ENCODE measurements around the gene CMIP. TPM values are rescaled to one million over a fixed set of nuclear protein-coding genes. Genes with fewer than 3 reads are reported as not detected.
A peak's percentile ranks its signal among the peaks of the same experiment; 100 is the strongest.

CMIP gene
- total RNA-seq, 1 donor from 2014 or later: 6.6 TPM

- Histone ChIP-seq H3K27ac (no peak overlapping the region), H3K4me2 (no peak overlapping the region), H3K9ac (no peak overlapping the region), H3F3A (ENCODE audit: low read depth) (no peaks in the 10 kb centered on the region), H3K79me2 (ENCODE audit: low read depth) (no peaks in the 10 kb centered on the region), H3K4me3 (no peak overlapping the region), H3K4me1 (no peaks in the 10 kb centered on the region), H4K20me1 (ENCODE audit: low read depth) (peaks cover 8% of the 10 kb centered on the region), H3K36me3 (no peaks in the 10 kb centered on the region), H3K9me3 (ENCODE audit: low read depth) (no peaks in the 10 kb centered on the region), H2AFZ (replicated peaks) (no peak overlapping the region), H3K27me3 (no peaks in the 10 kb centered on the region)
- Mint-ChIP-seq H3K36me3 (peaks cover 20% of the 10 kb centered on the region), H3K4me1 (peaks cover 10% of the 10 kb centered on the region), H3K4me3 (no peak overlapping the region), H3K27me3 (ENCODE audit: insufficient read depth, low read depth) (peaks cover 3% of the 10 kb centered on the region), H3K27ac (no peak overlapping the region), H3K9me3 (no peaks in the 10 kb centered on the region)
- no peak for DNase-seq (ENCODE audit: low spot score)
- TF ChIP-seq EZH2phosphoT487 (IDR thresholded peaks at IDR 0.05) (no peak), EZH2 (IDR thresholded peaks at IDR 0.05) (no peak), CTCF (IDR thresholded peaks at IDR 0.05) (no peak)
Observed at GRCh38 chr16:81671738-81672597, 227.4 kb downstream of the CMIP start.

GRCh38 chr16:81673432-81673831 lies 228.8 kb downstream of the CMIP start:
- no peaks in the 10 kb centered on the region for H3K4me1 Mint-ChIP-seq
- no peaks in the 10 kb centered on the region for H3K9me3 Mint-ChIP-seq
- Histone ChIP-seq H3K9me3 (ENCODE audit: low read depth) (no peaks in the 10 kb centered on the region), H3K27ac (no peak overlapping the region), H3K36me3 (no peaks in the 10 kb centered on the region), H3K4me1 (no peaks in the 10 kb centered on the region), H3K4me2 (no peak overlapping the region), H3K9ac (no peak overlapping the region), H2AFZ (replicated peaks) (no peak overlapping the region), H4K20me1 (ENCODE audit: low read depth) (peaks cover 8% of the 10 kb centered on the region), H3F3A (ENCODE audit: low read depth) (no peaks in the 10 kb centered on the region), H3K4me3 (no peak overlapping the region), H3K79me2 (ENCODE audit: low read depth) (no peaks in the 10 kb centered on the region), H3K27me3 (no peaks in the 10 kb centered on the region)
- H3K27ac Mint-ChIP-seq: no peak overlapping the region
- peaks cover 2% of the 10 kb centered on the region for H3K27me3 Mint-ChIP-seq (ENCODE audit: insufficient read depth, low read depth)
- DNase-seq (ENCODE audit: low spot score): no peak
- TF ChIP-seq CTCF (IDR thresholded peaks at IDR 0.05): no peak
- no peak for TF ChIP-seq EZH2 (IDR thresholded peaks at IDR 0.05)
- TF ChIP-seq EZH2phosphoT487 (IDR thresholded peaks at IDR 0.05): no peak
- peaks cover 23% of the 10 kb centered on the region for H3K36me3 Mint-ChIP-seq
- no peak overlapping the region for H3K4me3 Mint-ChIP-seq

GRCh38 chr16:81675662-81676061 lies 231.1 kb downstream of the CMIP start:
- H3F3A ChIP-seq (ENCODE audit: low read depth): no peaks in the 10 kb centered on the region
- no peaks in the 10 kb centered on the region for H3K9me3 ChIP-seq (ENCODE audit: low read depth)
- H2AFZ ChIP-seq (replicated peaks): no peak overlapping the region
- peak overlapping the region; percentile 31 for H3K27ac Mint-ChIP-seq
- no peaks in the 10 kb centered on the region for H3K4me1 ChIP-seq
- no peaks in the 10 kb centered on the region for H3K9me3 Mint-ChIP-seq
- H3K27me3 ChIP-seq: no peaks in the 10 kb centered on the region
- H3K4me2 ChIP-seq: no peak overlapping the region
- no peaks in the 10 kb centered on the region for H3K79me2 ChIP-seq (ENCODE audit: low read depth)
- H3K27me3 Mint-ChIP-seq (ENCODE audit: insufficient read depth, low read depth): peaks cover 2% of the 10 kb centered on the region
- H3K27ac ChIP-seq: no peak overlapping the region
- no peak overlapping the region for H3K4me3 ChIP-seq
- peaks cover 8% of the 10 kb centered on the region for H4K20me1 ChIP-seq (ENCODE audit: low read depth)
- no peaks in the 10 kb centered on the region for H3K36me3 ChIP-seq
- peaks cover 28% of the 10 kb centered on the region for H3K36me3 Mint-ChIP-seq
- no peak for DNase-seq (ENCODE audit: low spot score)
- H3K4me3 Mint-ChIP-seq: no peak overlapping the region
- no peak overlapping the region for H3K9ac ChIP-seq
- H3K4me1 Mint-ChIP-seq: no peaks in the 10 kb centered on the region
- no peak for TF ChIP-seq CTCF (IDR thresholded peaks at IDR 0.05)
- no peak for TF ChIP-seq EZH2phosphoT487 (IDR thresholded peaks at IDR 0.05)
- no peak for TF ChIP-seq EZH2 (IDR thresholded peaks at IDR 0.05)

Measured in neural progenitor cell (in vitro differentiated cells).